ENCODE measurements around the gene FBXL14.

Gene FBXL14

GRCh38 chr12:1588575-1588947 is 5.8 kb downstream of the FBXL14 start:
- no peak overlapping the region for H3K4me2 ChIP-seq (ENCODE audit: low read depth, low read length, poor library complexity, severe bottlenecking)
- H3K27ac ChIP-seq (ENCODE audit: low read depth, low read length): no peak overlapping the region
- no peak overlapping the region for H3K9ac ChIP-seq (ENCODE audit: low read length)
- no peak overlapping the region for H3K4me3 ChIP-seq (ENCODE audit: insufficient read depth, low read length, poor library complexity, severe bottlenecking)
- H4K20me1 ChIP-seq (ENCODE audit: low read depth, low read length): peaks cover 24% of the 10 kb centered on the region
- no peaks in the 10 kb centered on the region for H3K9me2 ChIP-seq (replicated peaks; ENCODE audit: insufficient read depth, low read length)
- TF ChIP-seq CTCF (IDR thresholded peaks at IDR 0.05; ENCODE audit: insufficient read depth, low read length, poor library complexity, severe bottlenecking) (no peak), EZH2phosphoT487 (conservative IDR thresholded peaks at IDR 0.05; ENCODE audit: low read length) (no peak)
- H2AFZ ChIP-seq (ENCODE audit: low read depth, low read length, severe bottlenecking): no peak overlapping the region
- H3K9me3 ChIP-seq (ENCODE audit: insufficient read depth, low read length): no peaks in the 10 kb centered on the region
- H3F3A ChIP-seq (ENCODE audit: insufficient read depth): peaks cover 18% of the 10 kb centered on the region
- H3K36me3 ChIP-seq (ENCODE audit: low read length): no peaks in the 10 kb centered on the region; the same call in 1 of the 2 replicates
- no peaks in the 10 kb centered on the region for H3K27me3 ChIP-seq (ENCODE audit: low read length)
- H3K79me2 ChIP-seq (ENCODE audit: insufficient read depth, low read length): peaks cover 19% of the 10 kb centered on the region

DNA sequence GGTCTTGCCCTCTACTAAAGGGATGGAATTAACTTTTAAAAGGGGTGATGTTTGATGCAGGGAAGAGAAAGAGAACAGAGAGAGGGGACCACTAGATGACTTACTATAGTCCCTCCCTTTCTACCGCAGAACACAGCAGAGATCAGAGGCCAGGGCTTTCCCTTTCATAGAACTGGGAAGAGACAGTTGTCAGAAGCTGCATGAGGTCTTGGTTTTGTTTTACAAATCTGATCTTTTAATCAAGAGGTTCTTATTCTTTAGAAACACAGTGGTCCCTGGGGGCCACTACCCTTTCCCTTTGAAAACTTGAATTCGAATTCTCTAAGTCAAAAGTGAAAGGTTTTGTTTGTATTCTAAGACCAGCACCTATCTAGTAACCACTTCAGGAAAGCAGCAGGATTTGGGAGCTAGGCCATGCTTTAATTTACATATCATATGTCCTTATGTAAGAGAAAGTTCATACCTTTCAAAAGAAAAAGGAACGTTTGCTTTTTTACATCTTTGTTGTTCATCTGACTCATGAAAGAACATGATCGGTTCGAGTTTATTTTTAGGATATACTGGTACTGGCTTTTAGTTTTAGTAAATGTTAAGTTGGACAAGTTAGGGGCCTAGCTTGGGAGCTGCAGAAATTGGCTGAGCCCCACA is 6.3 kb downstream of the FBXL14 start:
- no peaks in the 10 kb centered on the region for H3K9me2 ChIP-seq (replicated peaks; ENCODE audit: insufficient read depth, low read length)
- no peak overlapping the region for H3K4me3 ChIP-seq (ENCODE audit: insufficient read depth, low read length, poor library complexity, severe bottlenecking)
- H4K20me1 ChIP-seq (ENCODE audit: low read depth, low read length): peaks cover 24% of the 10 kb centered on the region
- H2AFZ ChIP-seq (ENCODE audit: low read depth, low read length, severe bottlenecking): no peak overlapping the region
- no peaks in the 10 kb centered on the region; the same call in 1 of the 2 replicates for H3K36me3 ChIP-seq (ENCODE audit: low read length)
- peaks cover 18% of the 10 kb centered on the region; the same call in 1 of the 2 replicates for H3F3A ChIP-seq (ENCODE audit: insufficient read depth)
- TF ChIP-seq EZH2phosphoT487 (conservative IDR thresholded peaks at IDR 0.05; ENCODE audit: low read length) (no peak), CTCF (IDR thresholded peaks at IDR 0.05; ENCODE audit: insufficient read depth, low read length, poor library complexity, severe bottlenecking) (no peak)
- no peak overlapping the region for H3K27ac ChIP-seq (ENCODE audit: low read depth, low read length)
- H3K27me3 ChIP-seq (ENCODE audit: low read length): no peaks in the 10 kb centered on the region
- H3K4me2 ChIP-seq (ENCODE audit: low read depth, low read length, poor library complexity, severe bottlenecking): no peak overlapping the region
- no peaks in the 10 kb centered on the region for H3K9me3 ChIP-seq (ENCODE audit: insufficient read depth, low read length)
- peaks cover 19% of the 10 kb centered on the region for H3K79me2 ChIP-seq (ENCODE audit: insufficient read depth, low read length)
- H3K9ac ChIP-seq (ENCODE audit: low read length): no peak overlapping the region

DNA sequence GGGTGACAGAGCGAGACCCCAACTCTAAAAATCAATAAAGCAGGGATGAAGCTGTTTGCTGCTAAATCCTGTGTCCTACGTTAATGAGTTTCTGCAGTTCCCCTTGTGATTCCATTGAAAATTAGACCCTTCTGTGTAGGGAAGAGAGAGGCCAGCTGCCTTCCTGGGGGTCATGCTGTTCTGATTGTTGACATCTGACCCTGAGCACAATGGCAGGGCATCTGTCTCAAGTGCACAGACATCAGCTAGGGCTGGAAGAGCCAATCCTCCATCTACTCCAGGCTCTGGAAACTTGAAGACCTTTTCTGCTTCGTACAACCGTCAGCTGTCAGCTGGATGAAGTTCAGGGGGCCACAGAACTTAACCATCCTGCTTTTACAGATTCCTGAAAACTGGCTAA is 10.1 kb downstream of the FBXL14 start:
- H2AFZ ChIP-seq (ENCODE audit: low read depth, low read length, severe bottlenecking): no peak overlapping the region
- H3K27me3 ChIP-seq (ENCODE audit: low read length): no peaks in the 10 kb centered on the region
- H3K79me2 ChIP-seq (ENCODE audit: insufficient read depth, low read length): no peaks in the 10 kb centered on the region
- no peaks in the 10 kb centered on the region for H4K20me1 ChIP-seq (ENCODE audit: low read depth, low read length)
- H3K9ac ChIP-seq (ENCODE audit: low read length): no peak overlapping the region
- H3K36me3 ChIP-seq (ENCODE audit: low read length): no peaks in the 10 kb centered on the region
- H3K9me2 ChIP-seq (replicated peaks; ENCODE audit: insufficient read depth, low read length): no peaks in the 10 kb centered on the region
- peaks cover 8% of the 10 kb centered on the region; the same call in 1 of the 2 replicates for H3F3A ChIP-seq (ENCODE audit: insufficient read depth)
- no peak overlapping the region for H3K4me3 ChIP-seq (ENCODE audit: insufficient read depth, low read length, poor library complexity, severe bottlenecking)
- no peak overlapping the region for H3K4me2 ChIP-seq (ENCODE audit: low read depth, low read length, poor library complexity, severe bottlenecking)
- H3K9me3 ChIP-seq (ENCODE audit: insufficient read depth, low read length): no peaks in the 10 kb centered on the region
- no peak for TF ChIP-seq EZH2phosphoT487 (conservative IDR thresholded peaks at IDR 0.05; ENCODE audit: low read length)
- TF ChIP-seq CTCF (IDR thresholded peaks at IDR 0.05; ENCODE audit: insufficient read depth, low read length, poor library complexity, severe bottlenecking): no peak
- H3K27ac ChIP-seq (ENCODE audit: low read depth, low read length): no peak overlapping the region

All from SU-DHL-6 (cell line).